HepG2 (cell line): ENCODE measurements around the gene OTOP2. TPM values are rescaled to one million over a fixed set of nuclear protein-coding genes. Genes with fewer than 3 reads are reported as not detected.

Experiments
- ATF7-NPFF ChIP-seq: sonication (generic); formaldehyde crosslinking; IDR thresholded peaks from 2 replicates; pipeline ENCODE4 v1.8.1; 2023; ENCODE audit warnings: mild to moderate bottlenecking, low read depth, missing genetic modification reagents, moderate library complexity
- CBFB ChIP-seq: sonication (generic); formaldehyde crosslinking; IDR thresholded peaks from 2 replicates; pipeline ENCODE4 v1.4.0; 2020; ENCODE audit warnings: missing genetic modification reagents
- IKZF5 ChIP-seq: IDR thresholded peaks from 2 replicates; pipeline ENCODE4 v1.6.1; 2018; ENCODE audit warnings: missing genetic modification reagents, mild to moderate bottlenecking, missing compliant biosample characterization
- JDP2 ChIP-seq: sonication (generic); formaldehyde crosslinking; IDR thresholded peaks from 2 replicates; pipeline ENCODE4 v1.8.1; 2022; ENCODE audit warnings: missing genetic modification reagents, borderline replicate concordance
- KDM5A ChIP-seq: fragments of 200-600 bp; sonication (generic); IDR thresholded peaks from 2 replicates; pipeline ENCODE4 v1.7.0; 2018; ENCODE audit warnings: antibody characterized with exemption, mild to moderate bottlenecking, low read length, borderline replicate concordance
- KDM5B ChIP-seq: sonication (generic); formaldehyde crosslinking; IDR thresholded peaks from 2 replicates; pipeline ENCODE4 v1.4.0; 2020; ENCODE audit warnings: missing genetic modification reagents, mild to moderate bottlenecking, borderline replicate concordance
- MIXL1 ChIP-seq: IDR thresholded peaks from 2 replicates; pipeline ENCODE4 v1.6.1; 2016
- PRPF4 ChIP-seq: fragments of 200-400 bp; formaldehyde crosslinking; IDR thresholded peaks from 2 replicates; pipeline ENCODE4 v1.6.1; 2016; ENCODE audit warnings: low read length, low read depth; ENCODE audit not compliant: poor library complexity, severe bottlenecking
- RAD51 ChIP-seq: fragments of 450-650 bp; IDR thresholded peaks from 2 replicates; pipeline ENCODE4 v1.6.1; 2016; ENCODE audit warnings: borderline replicate concordance
- SAP130 ChIP-seq: IDR thresholded peaks from 2 replicates; pipeline ENCODE4 v1.6.1; 2016; ENCODE audit warnings: low read depth
- SUZ12 ChIP-seq: fragments of 150-350 bp; IDR thresholded peaks from 2 replicates; pipeline ENCODE4 v1.6.1; 2014; ENCODE audit warnings: low read depth, low read length
- TAF15 ChIP-seq: fragments of 200-400 bp; formaldehyde crosslinking; IDR thresholded peaks from one replicate; pipeline ENCODE4 v1.6.1; 2018; ENCODE audit warnings: mild to moderate bottlenecking, low read depth, low read length; ENCODE audit not compliant: poor library complexity, severe bottlenecking
- ZNF333 ChIP-seq: sonication (generic); formaldehyde crosslinking; IDR thresholded peaks from 2 replicates; pipeline ENCODE4 v1.4.0; 2020; ENCODE audit warnings: mild to moderate bottlenecking, missing genetic modification reagents, borderline replicate concordance
- ZNF335 ChIP-seq: sonication (generic); formaldehyde crosslinking; IDR thresholded peaks from 2 replicates; pipeline ENCODE4 v1.4.0; 2020; ENCODE audit warnings: missing genetic modification reagents
- ZNF546 ChIP-seq: sonication (generic); formaldehyde crosslinking; conservative IDR thresholded peaks from 2 replicates; pipeline ENCODE4 v1.8.1; 2023; ENCODE audit warnings: mild to moderate bottlenecking, missing genetic modification reagents
- ZNF737 ChIP-seq: sonication (generic); formaldehyde crosslinking; IDR thresholded peaks from 2 replicates; pipeline ENCODE4 v1.5.0; 2020; ENCODE audit warnings: missing genetic modification reagents, mild to moderate bottlenecking, borderline replicate concordance
- ZNF749 ChIP-seq: sonication (generic); formaldehyde crosslinking; IDR thresholded peaks from 2 replicates; pipeline ENCODE4 v1.8.0; 2022; ENCODE audit warnings: mild to moderate bottlenecking, missing genetic modification reagents, moderate library complexity, borderline replicate concordance
- ZSCAN25 ChIP-seq: sonication (generic); formaldehyde crosslinking; IDR thresholded peaks from 2 replicates; pipeline ENCODE4 v1.8.0; 2022; ENCODE audit warnings: mild to moderate bottlenecking, missing genetic modification reagents
- polyA plus RNA-seq, 8 experiments: library from polyadenylated mRNA; depleted of rRNA in 3 of 8; stranded (reverse) in 7 of 8; unstranded in 1 of 8; fragments of >200 nt; fragmentation: Illumina TruSeq in 4 of 8; extraction: Trizol in 4 of 8; gene quantifications; 2 replicates each; pipeline versions ENCODE4 v1.2.1 to v1.2.3, GENCODE V29; 2011 to 2016; ENCODE audit warnings: low read depth in 4 of 8, missing spikeins in 1 of 8, mixed read lengths in 1 of 8; ENCODE audit not compliant: insufficient read depth in 1 of 8
- total RNA-seq, 5 experiments: library from RNA; depleted of rRNA; stranded (reverse); fragments of >200 nt; fragmentation: Illumina TruSeq; extraction: Trizol; gene quantifications; 2 replicates each; pipeline ENCODE4 v1.2.3, GENCODE V29; 2016; ENCODE audit warnings: low read depth in 1 of 5
- TF ChIP-seq, protein P1 (sequence below): sonication (generic); formaldehyde crosslinking; IDR thresholded peaks from 2 replicates; pipeline ENCODE4 v1.8.0; 2023; ENCODE audit warnings: mild to moderate bottlenecking, missing genetic modification reagents
- TF ChIP-seq, protein P2 (sequence below): sonication (generic); formaldehyde crosslinking; IDR thresholded peaks from 2 replicates; pipeline ENCODE4 v1.9.0; 2021; ENCODE audit warnings: missing genetic modification reagents, borderline replicate concordance
- TF ChIP-seq, protein P3 (sequence below): sonication (generic); formaldehyde crosslinking; IDR thresholded peaks from 2 replicates; pipeline ENCODE4 v1.4.0; 2020; ENCODE audit warnings: missing genetic modification reagents, borderline replicate concordance
- TF ChIP-seq, protein P4 (sequence below): sonication (generic); formaldehyde crosslinking; conservative IDR thresholded peaks from 2 replicates; pipeline ENCODE4 v1.5.0; 2020; ENCODE audit warnings: missing genetic modification reagents
- TF ChIP-seq, protein P5 (sequence below): sonication (generic); formaldehyde crosslinking; IDR thresholded peaks from 2 replicates; pipeline ENCODE4 v1.4.0; 2020; ENCODE audit warnings: mild to moderate bottlenecking, missing genetic modification reagents

OTOP2 gene
- total and polyA plus RNA-seq, 2 of the 13 experiments (the other 11 are each of a cell fraction or from before 2014, with no cell fraction given): not detected

DNA sequence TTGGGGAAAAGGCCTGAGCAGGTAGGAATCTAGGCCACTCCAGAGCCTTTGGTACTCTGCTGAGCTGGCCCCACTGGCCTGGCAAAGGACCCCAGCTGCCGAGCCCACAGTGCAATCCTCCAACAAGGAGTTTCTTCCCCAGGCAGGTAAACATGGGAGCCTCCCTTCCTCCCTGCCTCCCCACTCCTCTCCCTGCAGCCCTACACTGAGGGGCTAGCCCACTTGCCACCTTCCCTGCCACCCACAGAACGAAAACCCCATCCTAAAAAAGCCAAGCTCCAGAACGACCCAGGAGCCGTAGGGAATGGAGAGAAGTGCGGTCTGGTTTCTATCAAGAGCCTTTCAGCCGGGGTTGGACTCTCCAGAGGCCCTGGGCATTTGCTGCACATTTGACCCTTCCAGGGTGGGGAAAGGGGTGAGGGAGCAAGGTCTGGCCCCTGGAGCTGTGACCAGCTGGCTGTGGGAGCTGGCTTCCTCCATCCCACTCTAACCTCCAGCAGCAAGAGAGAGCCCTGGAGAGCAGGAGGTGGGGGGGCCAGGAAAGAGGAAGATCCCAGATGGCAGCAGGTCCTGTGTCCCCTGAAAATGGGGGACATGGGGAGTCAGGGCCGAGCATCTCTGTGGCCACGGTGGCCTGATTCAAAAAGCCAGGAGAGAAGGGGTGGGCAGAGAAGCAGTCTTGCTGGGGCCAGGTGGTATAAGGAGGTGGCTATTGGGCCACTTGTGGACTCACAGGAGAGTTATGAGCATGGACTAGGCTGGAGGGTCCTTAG is 47.2 kb downstream of the OTOP2 start (continued):
- TF ChIP-seq, protein P1, sequence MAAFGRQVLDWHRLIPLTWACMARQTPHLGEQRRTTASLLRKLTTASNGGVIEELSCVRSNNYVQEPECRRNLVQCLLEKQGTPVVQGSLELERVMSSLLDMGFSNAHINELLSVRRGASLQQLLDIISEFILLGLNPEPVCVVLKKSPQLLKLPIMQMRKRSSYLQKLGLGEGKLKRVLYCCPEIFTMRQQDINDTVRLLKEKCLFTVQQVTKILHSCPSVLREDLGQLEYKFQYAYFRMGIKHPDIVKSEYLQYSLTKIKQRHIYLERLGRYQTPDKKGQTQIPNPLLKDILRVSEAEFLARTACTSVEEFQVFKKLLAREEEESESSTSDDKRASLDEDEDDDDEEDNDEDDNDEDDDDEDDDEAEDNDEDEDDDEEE (CRISPR knock-in tag): peak; percentile 67; the same call in 1 of the 2 replicates
- TF ChIP-seq SAP130 (CRISPR knock-in tag) (no peak), CBFB (0 out of 2 replicates have a peak, but pooled peaks have one; percentile 11), ZSCAN25 (no peak), ZNF333 (CRISPR knock-in tag) (no peak), ZNF546 (no peak), ZNF737 (CRISPR knock-in tag) (0 out of 2 replicates have a peak, but pooled peaks have one; percentile 43), RAD51 (no peak), MIXL1 (CRISPR knock-in tag) (no peak), SUZ12 (no peak), IKZF5 (CRISPR knock-in tag) (peak; percentile 8; the same call in 1 of the 2 replicates), ATF7-NPFF (CRISPR knock-in tag) (0 out of 2 replicates have a peak, but pooled peaks have one; percentile 20), JDP2 (no peak), ZNF749 (CRISPR knock-in tag) (0 out of 2 replicates have a peak, but pooled peaks have one; percentile 3), ZNF335 (CRISPR knock-in tag) (no peak), TAF15 (no peak), KDM5A (no peak), KDM5B (CRISPR knock-in tag) (0 out of 2 replicates have a peak, but pooled peaks have one; percentile 9), PRPF4 (no peak)
- TF ChIP-seq, protein P2, sequence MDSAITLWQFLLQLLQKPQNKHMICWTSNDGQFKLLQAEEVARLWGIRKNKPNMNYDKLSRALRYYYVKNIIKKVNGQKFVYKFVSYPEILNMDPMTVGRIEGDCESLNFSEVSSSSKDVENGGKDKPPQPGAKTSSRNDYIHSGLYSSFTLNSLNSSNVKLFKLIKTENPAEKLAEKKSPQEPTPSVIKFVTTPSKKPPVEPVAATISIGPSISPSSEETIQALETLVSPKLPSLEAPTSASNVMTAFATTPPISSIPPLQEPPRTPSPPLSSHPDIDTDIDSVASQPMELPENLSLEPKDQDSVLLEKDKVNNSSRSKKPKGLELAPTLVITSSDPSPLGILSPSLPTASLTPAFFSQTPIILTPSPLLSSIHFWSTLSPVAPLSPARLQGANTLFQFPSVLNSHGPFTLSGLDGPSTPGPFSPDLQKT (CRISPR knock-in tag): no peak
- TF ChIP-seq, protein P3, sequence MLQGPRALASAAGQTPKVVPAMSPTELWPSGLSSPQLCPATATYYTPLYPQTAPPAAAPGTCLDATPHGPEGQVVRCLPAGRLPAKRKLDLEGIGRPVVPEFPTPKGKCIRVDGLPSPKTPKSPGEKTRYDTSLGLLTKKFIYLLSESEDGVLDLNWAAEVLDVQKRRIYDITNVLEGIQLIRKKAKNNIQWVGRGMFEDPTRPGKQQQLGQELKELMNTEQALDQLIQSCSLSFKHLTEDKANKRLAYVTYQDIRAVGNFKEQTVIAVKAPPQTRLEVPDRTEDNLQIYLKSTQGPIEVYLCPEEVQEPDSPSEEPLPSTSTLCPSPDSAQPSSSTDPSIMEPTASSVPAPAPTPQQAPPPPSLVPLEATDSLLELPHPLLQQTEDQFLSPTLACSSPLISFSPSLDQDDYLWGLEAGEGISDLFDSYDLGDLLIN (CRISPR knock-in tag): no peak
- TF ChIP-seq, protein P4, sequence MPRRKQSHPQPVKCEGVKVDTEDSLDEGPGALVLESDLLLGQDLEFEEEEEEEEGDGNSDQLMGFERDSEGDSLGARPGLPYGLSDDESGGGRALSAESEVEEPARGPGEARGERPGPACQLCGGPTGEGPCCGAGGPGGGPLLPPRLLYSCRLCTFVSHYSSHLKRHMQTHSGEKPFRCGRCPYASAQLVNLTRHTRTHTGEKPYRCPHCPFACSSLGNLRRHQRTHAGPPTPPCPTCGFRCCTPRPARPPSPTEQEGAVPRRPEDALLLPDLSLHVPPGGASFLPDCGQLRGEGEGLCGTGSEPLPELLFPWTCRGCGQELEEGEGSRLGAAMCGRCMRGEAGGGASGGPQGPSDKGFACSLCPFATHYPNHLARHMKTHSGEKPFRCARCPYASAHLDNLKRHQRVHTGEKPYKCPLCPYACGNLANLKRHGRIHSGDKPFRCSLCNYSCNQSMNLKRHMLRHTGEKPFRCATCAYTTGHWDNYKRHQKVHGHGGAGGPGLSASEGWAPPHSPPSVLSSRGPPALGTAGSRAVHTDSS: no peak
- TF ChIP-seq, protein P5, sequence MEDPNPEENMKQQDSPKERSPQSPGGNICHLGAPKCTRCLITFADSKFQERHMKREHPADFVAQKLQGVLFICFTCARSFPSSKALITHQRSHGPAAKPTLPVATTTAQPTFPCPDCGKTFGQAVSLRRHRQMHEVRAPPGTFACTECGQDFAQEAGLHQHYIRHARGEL (CRISPR knock-in tag): peak; percentile 57; the same call in 1 of the 2 replicates
